ENCODE measurements around the gene HNRNPUL1.

HNRNPUL1 gene

GRCh38 chr19:41325947-41326706 is 62.0 kb downstream of the HNRNPUL1 start:
- peak; percentile 75 for DNase-seq (ENCODE audit: low read depth)

GRCh38 chr19:41327076-41327575 is 63.0 kb downstream of the HNRNPUL1 start:
- no peak for DNase-seq (ENCODE audit: low read depth)

GRCh38 chr19:41327576-41328156 is 63.5 kb downstream of the HNRNPUL1 start:
- DNase-seq (ENCODE audit: low read depth): peak; percentile 53

- no peak for DNase-seq (ENCODE audit: low read depth)
These were observed 64.1 kb downstream of the HNRNPUL1 start for GRCh38 chr19:41328157-41328841.

- DNase-seq (ENCODE audit: low read depth): no peak
These were observed 64.7 kb downstream of the HNRNPUL1 start for GRCh38 chr19:41328842-41329225.

DNA sequence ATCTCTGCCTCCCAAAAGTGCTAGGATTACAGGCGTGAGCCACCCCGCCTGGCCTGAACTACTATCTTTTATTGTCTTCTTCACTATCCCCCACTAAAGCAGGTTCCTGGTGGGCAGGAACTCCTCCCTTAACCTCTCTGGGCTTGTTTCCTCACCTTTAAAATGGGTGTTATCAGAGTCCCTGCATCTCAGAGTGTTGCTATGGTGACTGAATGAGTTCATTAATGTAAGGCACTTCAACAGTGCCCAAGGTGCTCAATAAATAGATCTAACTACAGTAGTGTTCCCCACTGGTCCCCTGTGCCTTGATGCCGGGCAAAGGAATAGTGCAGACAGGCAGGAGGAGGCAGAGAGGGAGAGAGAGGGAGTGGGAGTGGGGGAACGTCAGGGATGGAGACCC is 66.3 kb downstream of the HNRNPUL1 start:
- no peak for DNase-seq (ENCODE audit: low read depth)

DNA sequence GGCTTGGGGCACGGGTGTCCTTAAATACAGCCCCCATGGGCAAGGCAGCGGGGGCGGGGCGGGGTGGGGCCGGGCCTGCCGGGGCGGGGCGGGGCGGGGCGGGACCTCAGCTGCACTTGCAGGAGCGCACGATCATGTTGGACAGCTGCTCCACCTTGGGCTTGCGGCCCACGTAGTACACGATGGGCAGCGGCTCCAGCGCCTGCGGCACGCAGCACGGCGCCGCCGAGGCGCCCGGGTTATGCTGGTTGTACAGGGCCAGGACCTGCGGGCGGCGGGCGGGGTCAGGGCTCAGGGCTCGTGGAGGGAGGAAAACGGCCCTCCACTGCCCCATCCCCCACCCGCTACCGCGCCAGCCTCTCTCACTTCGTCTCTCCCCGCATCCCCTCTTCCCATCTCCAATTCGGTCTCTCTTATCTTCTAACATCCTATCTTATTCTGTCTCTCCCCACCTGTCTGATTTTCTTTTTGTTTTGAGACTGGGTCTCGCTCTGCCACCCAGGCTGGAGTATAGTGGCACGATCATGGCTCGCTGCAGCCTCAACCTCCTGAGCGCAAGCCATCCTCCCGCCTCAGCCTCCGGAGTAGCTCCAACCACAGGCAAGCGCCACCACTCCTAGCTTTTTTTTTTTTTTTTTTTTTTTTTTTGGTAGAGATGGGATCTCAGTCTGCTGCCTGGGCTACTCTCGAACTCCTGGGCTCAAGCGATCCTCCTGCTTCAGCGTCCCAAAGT is 66.9 kb downstream of the HNRNPUL1 start:
- no peak for DNase-seq (ENCODE audit: low read depth)

GRCh38 chr19:41332000-41332399 is 67.8 kb downstream of the HNRNPUL1 start:
- DNase-seq (ENCODE audit: low read depth): no peak

DNA sequence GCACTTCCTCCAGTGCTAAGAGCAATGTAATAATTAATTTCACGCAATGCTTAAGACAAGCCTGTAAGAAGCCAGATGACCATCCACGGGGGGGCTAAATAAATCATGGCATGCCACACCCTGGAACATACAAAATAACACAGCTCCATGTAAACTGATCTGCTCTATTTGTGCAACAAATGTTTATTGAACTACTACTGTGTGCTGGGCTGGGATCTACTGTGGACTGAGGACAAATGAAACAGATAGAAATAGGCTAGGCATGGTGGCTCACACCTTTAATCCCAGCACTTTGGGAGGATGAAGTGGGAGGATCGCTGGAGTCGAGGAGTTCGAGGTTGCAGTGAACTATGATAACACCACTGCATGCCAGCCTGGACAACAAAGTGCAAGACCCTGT is 68.3 kb downstream of the HNRNPUL1 start:
- DNase-seq (ENCODE audit: low read depth): no peak

- no peak for DNase-seq (ENCODE audit: low read depth)
These were observed 70.6 kb downstream of the HNRNPUL1 start for GRCh38 chr19:41334793-41335192.

GRCh38 chr19:41335467-41335866 is 71.3 kb downstream of the HNRNPUL1 start:
- DNase-seq (ENCODE audit: low read depth): no peak

- DNase-seq (ENCODE audit: low read depth): peak; percentile 80
These were observed 75.8 kb downstream of the HNRNPUL1 start for GRCh38 chr19:41339936-41340335.

DNA sequence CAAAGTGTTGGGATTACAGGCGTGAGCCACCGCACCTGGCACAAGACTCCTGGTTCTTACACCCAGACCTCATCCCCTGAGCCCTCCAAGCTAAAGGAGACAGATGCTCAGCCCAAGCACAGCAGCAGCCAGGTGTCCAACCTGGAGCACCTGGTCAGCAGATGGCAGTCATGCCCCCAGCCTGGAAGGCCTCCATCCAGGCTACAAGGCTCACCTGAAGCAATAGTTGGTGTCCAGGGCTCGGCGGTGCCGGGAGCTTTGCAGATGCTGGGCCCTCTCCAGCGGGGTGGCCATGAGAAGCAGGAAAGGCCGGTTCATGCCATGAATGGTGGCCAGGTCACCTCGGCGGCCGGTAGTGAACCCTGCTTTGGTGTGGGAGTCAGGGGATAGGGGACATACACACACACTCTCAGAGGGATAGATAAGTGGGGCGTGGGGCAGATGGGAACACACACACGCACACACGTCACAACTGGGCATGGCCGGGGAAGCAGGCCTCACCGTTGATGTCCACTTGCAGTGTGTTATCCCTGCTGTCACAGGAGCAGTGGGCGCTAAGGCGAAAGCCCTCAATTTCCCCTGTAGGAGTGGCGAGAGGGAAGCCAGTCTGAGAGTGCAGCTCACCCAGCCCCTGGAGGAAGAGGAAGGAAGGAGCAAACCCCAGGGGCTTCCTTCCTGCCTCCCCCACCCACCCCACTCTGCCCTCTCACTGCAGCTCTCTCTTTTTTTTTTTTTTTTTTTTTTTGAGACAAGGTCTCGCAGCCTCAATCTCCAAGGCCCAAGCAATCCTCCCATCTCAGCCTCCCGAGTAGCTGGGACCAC is 77.7 kb downstream of the HNRNPUL1 start:
- DNase-seq (ENCODE audit: low read depth): no peak

DNA sequence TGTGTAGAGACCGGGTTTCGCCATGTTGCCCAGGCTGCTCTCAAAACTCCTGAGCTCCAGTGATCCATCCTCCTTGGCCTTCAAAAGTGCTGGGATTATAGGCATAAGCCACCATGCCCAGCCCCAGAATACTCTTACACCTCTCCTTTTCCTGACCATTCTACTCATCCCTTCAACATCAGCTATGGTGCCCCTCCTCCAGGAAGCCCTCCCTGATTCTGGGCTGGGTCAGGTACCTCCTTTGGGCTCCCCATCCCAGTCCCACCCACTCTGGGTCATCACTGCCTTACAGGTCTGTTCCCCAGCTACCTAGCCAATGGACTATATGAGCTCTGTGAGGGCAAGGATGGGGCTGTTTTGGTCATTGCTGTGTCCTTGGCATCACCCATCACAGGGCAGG is 80.0 kb downstream of the HNRNPUL1 start:
- no peak for DNase-seq (ENCODE audit: low read depth)

DNA sequence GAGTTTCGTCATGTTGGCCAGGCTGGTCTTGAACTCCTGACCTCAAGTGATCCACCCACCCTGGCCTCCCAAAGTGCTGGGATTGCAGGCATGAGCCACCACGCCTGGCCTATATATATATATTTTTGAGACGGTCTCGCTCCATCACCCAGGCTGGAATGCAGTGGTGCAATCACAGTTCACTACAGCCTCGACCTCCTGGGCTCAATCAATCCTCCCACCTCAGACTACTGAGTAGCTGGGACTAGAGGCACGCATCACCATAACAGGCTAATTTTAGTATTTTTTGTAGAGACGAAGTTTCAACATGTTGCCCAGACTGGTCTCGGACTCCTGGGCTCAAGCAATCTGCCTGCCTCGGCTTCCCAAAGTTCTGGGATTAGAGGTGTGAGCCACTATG is 82.7 kb downstream of the HNRNPUL1 start:
- peak; percentile 89 for DNase-seq (ENCODE audit: low read depth)

- peak; percentile 42 for DNase-seq (ENCODE audit: low read depth)
These were observed 86.7 kb downstream of the HNRNPUL1 start for GRCh38 chr19:41350735-41351338.

DNA sequence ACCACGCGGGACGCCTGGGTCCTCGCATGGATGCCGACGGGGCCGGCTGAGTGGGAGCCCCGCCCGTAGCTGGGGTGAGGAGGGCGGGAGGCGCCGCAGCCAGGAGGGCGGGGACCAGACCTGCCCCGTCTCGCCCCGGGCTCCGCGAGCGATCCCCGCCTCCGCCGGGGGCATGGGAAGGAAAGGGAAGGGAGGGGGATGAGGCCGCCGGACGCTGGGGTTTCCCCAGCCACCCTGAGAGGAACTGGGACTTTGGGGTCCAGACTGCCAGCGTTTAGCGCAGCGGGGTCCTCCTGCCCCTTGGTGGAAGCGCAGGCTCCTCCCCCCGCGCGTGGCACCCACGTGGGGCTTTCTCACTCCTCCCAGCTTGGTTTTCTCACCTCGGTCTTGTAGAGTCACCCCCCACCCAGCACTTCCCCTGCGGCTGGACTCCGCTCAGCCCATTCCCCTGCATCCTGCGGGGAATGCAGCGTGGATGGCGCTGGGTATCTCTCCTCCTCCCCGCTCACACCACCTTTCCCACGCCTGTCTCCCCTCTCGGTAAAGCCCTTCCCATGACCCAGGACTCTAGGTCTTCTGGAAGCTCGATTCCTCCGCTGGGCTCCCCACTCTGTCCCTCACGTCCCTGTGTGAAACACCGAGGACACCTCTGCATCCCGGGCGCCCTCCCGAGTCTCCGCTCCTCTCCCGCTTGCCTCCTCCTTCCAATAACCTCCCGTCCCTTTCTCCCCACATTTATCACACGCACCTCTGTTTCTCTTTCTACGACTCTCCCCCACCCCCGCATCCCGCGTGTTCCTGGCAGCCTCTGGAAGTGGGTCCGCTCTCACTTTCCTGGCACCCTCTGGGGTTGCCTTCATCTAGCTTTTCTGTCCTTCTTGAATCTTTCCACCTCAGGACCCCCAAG is 87.4 kb downstream of the HNRNPUL1 start:
- peak; percentile 59 for DNase-seq (ENCODE audit: low read depth)

DNA sequence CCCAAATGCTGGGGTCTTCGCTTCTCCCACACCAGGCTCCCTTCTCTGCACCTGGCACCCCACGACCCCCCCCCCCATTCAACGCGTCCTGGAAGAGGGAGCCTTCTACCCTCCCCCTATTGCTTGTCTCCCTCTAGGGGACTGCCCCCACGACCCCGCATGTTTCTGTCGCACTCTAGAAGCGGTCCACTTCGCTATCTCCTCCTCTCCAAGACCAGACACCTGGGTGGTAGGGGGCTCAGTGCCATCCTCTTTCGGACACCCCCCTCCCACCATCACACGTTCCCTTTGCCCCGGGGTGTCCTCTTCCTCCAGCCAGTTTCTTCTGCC is 88.1 kb downstream of the HNRNPUL1 start:
- no peak for DNase-seq (ENCODE audit: low read depth)

DNA sequence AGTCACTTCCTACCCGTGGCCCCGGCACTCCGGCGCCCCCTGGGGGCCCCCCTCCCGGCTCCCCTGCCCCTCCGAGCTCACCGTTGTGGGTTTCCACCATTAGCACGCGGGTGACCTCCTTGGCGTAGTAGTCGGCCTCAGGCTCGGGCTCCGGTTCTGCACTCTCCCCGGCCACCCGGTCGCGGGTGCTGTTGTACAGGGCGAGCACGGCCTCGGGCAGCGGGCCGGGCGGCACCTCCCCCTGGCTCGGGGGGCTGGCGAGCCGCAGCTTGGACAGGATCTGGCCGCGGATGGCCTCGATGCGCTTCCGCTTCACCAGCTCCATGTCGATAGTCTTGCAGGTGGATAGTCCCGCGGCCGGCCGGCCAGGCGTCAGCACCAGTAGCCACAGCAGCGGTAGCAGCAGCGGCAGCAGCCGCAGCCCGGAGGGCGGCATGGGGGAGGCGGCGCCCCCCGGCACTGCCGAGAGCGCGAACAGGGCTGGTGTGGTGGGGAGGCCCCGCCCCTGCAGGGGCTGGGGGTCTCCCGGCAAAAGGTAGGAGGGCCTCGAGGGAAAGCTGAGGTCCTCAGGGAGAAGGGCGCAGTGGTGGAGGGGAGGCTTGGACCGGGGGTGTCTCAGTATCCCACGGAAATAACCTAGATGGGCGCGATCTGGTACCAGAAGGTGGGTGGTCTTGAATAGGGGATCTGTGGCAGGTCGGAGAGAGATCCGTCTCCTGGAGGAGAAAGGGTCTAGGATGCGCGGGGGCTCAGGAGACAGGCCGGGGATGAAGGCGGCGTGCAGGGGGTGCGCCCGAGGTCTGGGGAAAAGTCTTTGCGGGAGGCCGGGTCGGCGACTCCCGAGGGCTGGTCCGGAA is 88.7 kb downstream of the HNRNPUL1 start:
- peak; percentile 49 for DNase-seq (ENCODE audit: low read depth)
